HG03196 (cell line): ENCODE results near the gene NATD1.
"Not testable (repeated sequence)": the region's sequence is repeated elsewhere in the genome, so short reads cannot be mapped to it uniquely, and the experiment has no call there.

Experiments
- ATAC-seq: cut with Tn5 transposase; IDR thresholded peaks from one replicate; pipeline ENCODE4 v1.9.1; 2021; ENCODE audit not compliant: unreplicated experiment

Gene NATD1

DNA sequence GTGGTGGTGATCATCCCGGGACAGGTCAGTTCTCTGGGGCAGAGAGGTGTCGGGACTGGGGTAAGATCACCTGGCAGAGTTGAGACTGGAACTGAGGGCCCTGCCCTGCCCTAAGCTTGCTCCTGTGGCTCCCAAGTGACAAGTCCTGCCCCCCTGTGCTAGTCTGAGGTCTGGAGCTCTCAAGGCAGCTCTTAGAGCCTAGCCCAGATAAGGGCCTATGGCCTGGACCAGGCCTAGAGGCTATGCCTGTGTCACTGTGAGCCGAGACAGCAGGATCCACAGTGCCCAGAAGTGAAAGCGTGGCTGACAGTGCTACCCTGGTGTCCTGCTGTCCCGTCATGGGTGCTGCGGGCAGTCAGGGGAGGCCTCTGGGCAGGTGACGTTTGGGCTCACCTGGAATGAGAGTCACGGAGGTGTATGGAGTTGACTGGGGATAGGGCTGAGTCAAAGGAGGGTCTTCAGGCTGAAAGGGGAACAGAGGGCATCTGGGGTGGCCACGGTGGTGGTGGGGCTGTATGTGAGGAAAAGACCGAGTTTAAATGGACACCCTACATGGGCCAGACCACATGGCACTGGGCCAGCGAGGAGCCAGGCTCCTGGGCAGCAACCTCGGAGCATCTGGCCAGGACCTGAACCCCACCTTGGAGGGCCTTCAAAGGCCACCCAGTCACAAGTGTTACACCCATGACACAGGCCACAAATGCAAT is 5.5 kb downstream of the NATD1 start:
- ATAC-seq, result no peak

DNA sequence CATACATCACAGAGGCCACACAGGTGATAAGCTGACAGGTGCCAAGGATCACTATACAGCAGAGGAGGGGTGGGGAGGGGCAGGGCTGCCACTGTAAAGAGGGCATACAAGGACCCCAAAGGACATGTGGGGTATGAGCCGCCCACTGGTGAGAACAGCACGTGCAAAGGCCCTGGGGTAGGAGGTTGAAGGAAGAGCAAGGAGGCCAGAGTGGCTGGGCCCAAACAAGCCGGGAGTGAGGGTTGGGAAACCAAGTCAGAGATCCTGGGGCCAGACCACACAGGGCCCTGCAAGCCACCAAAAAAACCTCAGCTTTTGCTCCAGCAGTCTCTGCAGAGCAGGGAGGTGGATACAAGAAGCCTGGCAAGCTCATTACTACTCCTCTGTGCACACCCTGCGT is 6.5 kb downstream of the NATD1 start:
- ATAC-seq, result no peak

DNA sequence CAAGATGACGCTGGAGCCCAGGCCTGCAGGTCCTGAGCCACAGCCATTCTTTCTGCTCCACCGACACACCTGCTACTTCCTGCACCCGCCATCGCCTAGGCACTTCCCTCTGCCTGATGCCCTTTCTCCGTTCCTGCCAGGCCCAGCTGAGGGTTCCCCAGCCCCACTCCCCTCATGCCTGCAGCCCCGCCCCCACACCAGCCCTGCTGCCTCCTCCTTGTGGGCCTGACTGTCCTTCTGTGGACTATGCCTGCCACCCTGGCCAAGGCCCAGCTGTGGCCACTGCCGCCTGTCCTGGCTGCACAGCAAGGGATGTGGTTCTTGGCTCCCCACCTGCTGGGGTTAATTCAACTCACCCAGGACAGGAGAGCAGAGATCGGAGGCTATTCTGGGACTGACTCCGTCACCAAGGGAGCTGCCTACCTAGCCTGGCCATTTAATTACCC is 7.5 kb downstream of the NATD1 start:
- ATAC-seq, result no peak

DNA sequence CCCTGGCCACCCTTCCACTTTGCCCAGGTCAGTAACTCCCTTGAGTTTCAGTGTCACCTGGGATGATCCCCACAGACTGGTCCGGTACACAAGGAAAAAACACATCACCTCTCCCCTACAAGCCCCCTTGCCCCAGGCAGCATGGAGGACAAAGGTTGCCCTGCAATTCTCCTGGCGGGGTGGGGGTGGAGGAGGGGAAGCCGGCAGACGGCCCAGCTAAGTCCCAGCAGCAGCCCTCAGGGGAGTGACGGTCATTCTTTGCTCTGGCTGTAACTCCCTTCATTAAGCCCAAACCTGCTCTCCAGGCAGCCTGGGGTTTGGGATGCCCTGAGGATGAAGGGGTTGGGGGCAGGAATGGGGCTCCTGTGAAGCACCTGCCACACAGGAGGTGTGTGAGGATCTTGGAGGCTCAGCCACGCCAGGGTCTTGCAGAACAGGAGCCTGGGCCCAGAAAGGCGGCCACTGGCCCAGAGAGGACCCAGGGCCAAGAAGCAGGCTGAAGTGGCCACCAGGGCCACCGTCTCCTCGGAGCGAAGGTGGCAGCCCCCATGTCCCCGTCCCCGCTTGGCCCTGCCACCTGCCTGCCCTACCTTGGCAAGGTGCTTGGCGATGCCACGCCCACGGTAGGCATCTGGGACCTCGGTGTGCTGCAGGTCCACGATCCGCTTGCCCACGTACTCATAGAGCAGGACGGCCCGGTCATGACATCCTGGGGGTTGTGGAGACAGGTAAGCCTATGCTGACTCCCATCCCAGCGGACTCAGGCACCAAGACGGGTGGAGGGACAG is 9.5 kb downstream of the NATD1 start:
- ATAC-seq, result no peak

DNA sequence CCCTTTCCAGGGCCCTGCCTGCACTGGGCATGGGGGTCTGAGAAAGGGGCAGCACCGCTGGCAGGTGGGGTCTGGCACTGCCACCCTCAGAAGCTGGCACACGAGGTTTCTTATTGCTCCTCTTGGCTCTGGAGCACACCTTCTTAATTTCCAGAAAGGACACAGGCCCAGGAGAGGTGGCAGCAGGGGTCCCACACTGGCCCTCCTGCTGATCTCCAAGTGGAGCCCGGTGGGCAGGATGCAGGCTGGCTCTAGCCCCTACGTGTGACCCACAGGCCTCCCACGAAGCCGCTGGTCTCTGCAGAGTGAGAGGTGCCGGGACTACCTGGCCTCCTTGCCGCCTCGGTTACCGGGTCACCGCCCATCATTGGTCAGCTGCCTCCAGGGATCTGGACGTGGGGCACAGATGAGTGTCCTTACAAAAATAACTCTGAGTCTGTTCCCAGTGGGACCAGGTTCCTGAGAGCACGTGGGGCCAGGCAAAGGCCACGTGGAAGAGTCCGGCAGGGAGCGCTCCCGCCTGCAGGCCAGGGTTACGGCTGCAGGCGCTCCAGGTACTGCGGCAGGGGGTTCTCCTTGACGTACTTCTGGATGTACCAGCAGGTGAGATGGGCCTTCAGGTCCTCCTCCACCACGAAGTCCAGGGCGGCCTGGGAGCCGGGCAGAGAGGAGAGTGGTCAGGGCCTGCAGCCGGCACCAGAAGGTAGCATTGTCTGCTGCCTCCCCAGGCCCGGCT is 10.3 kb downstream of the NATD1 start:
- ATAC-seq, result no peak

DNA sequence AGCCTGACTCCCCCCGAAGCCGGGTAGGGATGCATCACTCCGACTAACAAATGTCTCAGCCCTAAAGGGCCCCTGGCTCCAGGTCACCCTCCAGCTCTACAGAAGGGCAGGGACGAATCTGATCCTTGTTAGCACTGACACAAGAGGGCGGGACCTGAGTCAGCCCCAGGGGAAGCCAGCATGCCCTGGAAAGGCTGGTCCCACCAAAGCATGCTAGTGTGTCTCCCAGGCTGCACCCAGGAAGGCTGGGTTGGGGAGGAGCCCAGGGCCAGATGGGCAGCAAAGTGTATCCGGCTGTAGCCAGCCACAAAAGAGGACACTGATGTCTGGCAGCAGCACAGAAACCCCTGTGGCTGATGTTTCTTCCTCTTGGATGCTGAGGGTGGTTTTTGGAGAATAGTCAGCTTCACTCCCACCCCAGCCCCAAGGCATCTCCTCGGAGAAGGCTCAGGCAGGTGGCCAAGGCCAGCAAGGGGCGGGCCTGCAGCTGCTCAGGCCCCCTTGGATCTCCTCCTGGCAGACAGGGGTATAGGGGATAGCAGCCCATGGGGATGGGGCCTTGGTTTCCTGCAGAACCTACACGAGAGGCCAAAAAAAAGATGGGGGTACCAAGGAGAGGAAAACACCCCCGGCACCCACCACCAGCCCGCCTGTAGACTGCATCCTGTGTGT is 11.0 kb downstream of the NATD1 start:
- ATAC-seq, result no peak

DNA sequence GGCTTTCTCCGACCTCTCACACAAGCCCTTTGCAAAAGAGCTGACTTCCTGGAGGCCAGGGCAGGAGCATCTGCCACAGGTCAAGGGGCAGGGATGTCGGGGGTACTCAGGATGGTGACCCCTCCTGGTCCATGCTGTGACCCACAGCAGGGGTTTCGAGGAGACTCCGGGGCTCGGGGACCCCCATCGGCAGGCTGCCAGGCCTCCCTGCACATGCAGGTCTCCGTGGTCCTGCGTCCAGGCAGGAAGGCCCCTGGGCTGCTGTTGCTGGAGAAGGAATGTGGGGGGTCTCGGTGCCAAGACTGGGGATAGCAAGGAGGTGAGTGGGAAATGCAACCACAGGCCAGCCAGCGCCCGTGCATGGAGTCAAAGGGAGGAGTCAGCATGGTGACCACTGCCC is 11.6 kb downstream of the NATD1 start:
- ATAC-seq, result no peak

DNA sequence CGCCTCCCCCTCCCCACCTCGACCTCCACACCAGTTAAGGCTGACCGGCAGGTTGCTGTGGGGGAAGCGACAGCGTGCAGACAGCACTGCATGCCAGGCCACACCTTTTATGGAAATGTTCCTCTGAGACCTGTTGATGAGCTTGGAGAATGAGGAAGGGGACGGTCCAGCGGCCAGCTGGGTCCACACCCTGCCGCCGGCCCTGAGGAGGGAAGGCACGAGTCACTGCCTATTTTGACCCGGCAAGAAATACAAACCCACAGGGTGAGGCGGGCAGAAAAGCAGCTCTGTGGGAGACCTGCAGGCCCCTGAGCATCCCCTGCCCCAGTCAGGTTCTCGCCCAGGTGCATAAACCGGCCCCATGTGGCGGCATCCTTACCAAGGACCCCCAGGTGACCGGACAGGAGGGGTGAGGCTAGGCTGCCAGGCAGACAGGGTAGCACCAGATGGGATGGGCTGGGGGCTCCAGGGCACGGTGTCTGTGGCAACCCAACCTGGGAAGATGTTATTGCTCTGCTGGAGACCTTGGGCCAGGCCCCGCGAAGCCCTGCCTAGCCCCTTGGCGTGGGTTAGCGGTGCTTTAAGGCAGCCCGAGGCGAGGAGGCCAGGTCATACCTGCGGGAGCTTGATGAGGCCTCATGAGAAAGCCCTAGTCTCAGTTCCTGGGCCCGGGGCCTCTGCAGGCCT is 12.7 kb downstream of the NATD1 start:
- no peak for ATAC-seq

DNA sequence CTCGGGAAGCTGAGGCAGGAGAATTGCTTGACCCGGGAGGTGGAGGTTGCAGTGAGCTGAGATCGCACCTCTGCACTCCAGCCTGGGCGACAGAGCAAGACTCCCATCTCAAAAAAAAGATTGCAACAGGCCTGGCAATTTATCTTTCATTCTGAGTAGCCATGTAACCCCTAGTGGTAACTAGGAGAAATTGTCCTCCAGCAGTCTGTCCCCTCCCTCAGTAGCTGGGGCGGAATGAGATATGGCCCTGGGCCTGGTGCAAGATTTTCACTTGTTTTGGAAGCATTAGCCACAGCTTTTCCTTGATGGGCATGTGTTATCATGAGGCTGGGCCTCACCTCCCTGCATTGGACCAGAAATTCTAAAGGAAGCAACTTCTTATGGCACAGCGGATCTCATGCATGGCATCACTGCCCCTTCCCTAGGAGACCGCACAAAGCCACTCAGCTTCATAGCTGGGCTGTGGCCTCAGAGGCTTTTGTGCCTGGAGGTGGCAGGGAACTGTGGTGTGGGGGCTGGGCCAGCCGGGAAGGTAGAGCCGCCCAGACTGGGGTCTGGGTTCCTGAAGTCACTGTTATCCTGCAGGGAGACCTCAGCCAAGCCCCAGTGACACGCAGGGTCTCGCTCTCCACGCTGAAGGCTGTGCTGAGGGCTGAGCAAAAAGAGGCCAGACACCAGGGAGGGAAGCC is 13.4 kb downstream of the NATD1 start:
- ATAC-seq, result no peak

DNA sequence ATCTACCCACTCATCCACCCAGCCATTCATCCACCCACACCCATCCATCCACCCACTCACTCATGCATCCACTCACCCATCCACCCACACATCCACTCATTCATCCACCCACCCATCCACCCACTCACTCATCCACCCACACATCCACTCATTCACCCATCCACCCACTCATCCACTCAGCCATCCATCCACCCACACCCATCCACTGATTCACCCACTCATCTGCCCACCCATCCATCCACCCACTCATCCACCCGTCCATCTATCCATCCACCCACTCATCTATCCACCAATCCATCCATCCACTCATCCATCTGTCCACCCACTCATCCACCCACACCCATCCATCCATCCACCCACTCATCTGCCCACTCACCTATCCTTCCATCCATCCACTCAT is 17.3 kb downstream of the NATD1 start:
- no peak for ATAC-seq

DNA sequence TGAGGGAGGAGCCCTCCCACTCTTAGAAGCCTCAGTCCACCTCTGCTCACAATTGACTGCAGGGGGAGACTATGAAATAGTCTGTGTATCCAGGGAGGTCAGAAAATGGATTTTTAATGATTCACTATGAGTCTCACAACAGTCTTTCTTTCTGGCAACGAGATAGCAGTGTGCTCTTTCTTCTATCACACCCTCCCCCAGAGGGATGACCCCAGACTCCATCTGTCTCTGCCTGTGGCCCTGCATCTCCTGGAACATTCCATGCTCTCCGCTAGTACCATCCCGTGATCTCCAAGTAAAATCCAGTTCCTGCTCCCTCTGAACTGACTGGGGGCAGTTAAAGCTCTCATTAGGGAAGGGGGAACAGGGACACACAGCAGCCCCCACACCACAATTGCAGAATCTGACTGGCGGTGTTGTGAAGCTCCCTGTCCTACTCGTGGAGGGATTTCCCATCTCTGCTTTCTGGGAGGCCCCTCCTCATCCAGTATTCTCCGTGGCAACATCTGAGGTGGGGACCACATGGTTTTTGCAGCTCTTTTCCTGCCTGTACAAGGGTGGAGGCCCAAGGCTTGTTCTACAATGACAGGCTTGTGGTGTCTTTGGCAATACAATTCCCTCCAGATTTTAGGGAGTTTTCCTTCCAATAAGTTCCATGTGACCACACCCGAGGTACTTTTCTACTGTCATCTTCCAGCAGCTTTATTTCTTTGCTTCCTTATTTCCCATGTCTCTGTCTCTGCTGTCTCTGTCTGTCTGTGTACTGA is 19.4 kb downstream of the NATD1 start:
- ATAC-seq, result no peak

DNA sequence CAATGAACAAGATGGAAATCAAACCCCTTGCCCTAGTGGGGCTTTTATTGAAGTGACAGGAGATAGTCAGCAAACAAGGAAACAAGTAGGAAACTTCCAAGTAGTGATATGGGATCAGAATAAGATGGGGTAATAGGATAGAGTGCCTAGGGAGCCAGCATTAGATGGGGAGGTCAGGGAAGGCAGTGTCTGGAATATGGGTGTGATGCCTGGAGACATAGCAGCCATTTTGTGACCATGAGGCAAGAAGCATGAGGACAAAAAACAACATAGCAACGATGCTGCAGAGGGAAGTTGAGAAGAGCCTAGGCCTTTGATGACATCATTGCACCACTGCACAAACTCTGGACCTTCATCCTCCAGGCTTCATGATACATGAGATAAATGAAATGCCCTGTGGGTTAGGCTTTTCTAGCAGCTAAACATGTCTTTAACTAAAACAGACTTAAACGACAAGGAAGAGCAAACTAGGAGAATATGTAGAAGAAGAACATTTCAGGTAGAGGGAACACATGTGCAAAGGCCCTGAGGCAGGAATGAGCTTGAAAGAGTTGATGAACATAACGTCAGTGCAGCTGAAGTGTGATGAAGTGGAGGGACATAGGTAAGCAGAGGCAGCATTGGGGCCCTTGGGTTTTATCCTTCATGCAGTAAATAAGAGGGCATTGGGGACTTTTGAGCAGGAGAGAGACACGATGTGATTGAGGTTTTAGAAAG is 21.0 kb downstream of the NATD1 start:
- no peak for ATAC-seq

DNA sequence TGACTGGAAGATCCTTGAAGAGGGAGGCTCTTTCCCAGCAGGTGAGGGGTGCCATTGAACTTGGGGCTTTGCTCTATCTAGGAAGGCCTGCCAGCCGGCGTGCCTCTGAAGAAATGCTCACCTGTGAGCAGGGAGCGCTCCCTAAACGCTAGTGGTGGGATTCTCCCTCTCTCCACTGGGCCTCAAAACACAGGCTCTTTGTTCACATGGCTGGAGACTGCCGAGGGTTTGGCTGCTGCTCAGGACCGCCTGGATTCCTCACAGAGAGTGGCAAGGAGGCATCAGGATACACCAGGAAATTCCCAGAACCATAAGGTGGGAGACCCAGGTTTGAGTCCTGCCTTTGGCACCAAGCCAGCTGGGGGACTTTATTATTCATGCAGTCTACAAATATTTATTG is 21.7 kb downstream of the NATD1 start:
- no peak for ATAC-seq

DNA sequence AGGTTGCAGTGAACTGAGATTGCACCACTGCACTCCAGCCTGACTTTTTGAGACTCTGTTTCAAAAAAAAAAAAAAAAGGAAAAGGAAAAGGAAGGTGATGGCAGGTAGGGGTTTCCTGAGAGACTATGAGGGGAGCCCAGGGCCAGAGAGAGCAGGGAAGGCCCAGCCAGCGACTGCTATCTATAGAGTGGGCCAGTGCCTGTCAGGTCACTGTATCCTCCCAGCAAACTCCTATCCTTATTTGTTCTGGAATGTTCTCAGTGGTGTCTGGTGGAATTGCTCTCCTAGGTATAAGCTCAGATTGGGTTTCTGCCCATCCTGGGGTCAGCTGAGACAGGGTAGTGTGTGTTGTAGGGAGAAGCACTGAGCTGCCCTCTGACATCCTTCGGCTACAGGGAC is 24.4 kb downstream of the NATD1 start:
- ATAC-seq, result no peak

DNA sequence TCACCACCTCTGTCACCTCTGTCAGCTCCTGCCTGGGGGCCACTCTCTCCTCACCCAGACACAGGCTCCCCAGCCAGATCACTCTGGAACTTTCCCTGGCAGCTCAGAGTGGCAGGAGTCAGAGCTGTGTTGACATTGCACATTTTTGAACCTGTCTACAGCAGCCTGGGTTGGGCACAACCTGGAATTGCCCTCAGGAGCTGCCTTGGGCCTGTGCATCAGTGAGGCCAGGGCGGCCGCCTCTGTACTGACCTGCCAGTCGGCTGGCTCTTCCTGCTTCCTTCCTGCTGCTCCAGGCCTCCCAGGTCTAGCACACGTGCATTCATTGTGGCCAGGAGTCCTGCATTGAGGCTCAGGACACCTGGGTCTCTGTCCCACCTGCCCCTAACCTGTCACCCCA is 25.1 kb downstream of the NATD1 start:
- ATAC-seq, result no peak

DNA sequence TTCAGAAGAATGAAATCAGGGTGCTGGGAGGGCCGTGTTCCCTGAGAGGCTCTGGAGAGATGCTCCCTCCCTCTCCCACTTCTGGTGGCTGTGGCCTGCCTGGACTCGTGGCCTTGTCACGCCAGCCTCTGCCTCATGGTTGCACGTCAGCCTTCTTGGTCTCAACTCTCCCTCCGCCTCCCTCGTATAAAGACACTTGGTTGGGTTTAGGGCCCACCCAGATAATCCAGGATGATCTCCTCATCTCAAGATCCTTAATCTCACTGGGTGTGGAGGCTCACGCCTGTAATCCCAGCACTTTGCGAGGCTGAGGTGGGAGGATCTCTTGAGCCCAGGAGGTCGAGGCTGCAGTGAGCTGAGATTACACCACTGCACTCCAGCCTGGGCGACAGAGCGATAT is 25.9 kb downstream of the NATD1 start:
- ATAC-seq, result not testable (repeated sequence)

DNA sequence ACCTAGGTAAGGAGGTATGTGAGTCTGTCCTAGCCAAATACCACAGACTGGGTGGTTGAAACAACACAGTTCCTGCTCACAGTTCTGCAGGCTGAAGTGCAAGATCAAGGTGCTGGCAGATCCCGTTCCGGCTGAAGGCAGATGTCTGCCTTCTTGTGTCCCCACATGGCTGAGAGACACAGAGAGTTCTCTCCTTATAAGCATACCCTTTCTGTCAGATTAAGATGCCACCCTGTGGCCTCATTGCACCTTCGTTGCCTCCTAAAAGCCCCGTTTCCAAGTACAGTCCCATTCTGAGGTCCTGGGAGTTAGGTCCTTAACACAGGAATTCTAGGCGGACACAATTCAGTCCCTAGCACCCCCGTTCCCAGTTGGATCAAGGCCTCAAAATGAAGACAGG is 30.1 kb downstream of the NATD1 start:
- no peak for ATAC-seq

DNA sequence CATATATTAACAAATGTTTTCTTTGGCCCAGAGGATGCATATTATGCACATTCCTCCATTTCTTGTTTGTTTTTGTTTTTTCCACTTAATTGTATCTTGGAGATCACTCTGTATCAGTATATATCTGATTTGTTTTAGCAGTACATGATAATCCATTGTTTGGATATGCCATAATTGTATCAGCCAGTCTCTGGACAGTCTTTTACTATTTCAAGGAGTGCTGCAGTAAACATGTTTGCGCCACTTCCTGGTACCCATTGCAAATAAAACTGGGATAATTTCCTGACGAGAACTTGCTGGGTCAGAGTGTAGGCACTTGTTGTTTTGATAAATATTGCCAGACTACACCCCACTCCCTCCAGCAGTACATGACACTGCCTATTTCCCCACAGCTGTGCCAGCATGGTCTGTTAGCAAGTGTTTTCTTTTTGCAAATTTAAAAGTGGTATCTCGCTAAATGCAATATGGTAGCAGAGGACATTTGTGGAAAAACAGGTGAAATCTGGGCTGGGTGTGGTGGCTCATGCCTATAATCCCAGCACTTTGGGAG is 34.3 kb downstream of the NATD1 start:
- ATAC-seq, result no peak

DNA sequence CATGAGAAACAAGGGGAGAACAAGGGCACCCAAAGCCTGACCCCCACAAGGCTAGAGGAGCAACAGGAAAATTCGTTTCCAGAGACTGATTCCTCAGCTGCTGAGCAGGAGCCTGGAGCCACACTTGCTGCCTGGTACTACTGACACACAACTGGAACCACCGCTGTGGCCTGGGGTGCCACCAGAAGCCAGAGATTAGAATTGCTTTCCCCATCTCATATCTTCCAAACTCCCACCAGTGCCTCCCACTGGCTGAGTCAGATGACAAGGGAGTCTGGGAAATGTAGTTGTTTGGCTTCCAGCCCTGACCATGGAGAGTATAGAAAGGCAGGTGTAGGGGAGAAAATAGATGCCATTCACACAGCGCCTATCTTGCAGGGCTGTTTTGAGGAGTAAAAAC is 35.1 kb downstream of the NATD1 start:
- no peak for ATAC-seq
